ENCODE data around the gene SRPRB. TPM values are rescaled to one million over a fixed set of nuclear protein-coding genes. Genes with fewer than 3 reads are reported as not detected.
A peak's percentile ranks its signal among the peaks of the same experiment; 100 is the strongest.

Gene SRPRB
- total RNA-seq, 2 experiments from 2014 or later = 45.9 to 49.6 TPM

DNA sequence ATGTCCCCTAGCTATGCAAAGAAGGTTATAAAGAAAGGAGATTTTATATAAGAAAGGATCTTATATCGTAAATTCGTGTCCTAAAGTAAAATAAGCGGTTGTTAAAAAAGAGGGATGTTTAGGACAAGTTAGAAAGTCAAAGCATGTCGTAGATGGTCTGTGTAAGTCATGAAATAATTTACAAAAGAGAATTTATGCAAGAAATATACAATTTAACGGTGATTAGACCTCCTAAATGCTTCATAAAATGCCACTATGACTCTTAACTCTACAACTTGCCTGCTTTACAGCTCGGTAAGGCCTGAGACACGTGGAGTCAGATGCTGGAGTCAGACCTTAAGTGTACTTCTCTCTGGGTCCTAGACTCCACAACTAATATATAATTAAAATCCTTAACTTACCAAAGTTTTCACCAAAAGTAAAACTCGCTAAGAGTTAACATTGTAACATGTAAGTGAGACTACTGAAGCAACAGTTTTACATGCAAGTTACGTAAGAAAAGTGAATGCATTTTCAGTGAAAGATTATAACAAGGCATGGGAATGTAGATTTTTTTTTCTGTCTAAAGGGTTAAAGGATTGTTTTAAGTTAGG lies 13.3 kb upstream of the SRPRB start:
- H3K9me3 Mint-ChIP-seq = peaks cover 25% of the 10 kb centered on the region
- POLR2A ChIA-PET = no interaction called here
- H3K27ac Mint-ChIP-seq = no peak overlapping the region

DNA sequence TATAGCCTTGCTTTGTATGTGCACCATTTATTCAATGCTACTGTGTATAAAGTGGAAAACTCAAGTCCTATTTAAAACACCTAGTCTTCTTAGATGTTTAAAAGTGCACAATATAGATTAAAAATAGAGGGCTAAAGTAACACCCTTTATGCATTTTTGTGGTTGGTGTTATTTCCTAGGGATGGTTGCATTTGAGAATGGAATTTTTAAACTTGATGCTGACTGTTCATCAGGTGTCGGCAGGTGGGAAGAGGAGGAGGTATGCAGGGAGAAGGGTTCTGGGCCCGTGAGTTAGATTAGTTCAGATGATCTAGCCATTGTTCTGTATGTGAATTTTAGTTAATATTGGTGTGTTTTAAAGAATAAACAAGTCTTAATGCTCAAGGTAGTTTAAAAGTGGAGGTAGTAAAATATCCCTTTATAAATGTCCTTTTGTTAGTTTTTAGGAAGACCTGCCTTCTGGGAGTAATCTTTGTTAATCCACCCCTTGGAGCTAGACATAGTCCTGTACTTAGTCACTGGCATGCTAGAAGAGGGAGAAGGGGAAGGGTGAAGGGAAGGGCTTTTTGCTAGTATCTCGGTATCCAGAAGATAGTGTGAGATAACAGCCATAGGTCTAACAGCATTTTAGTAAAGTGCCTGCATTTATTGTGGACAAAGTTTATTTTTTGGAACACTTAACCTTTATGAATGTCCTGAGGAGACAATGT lies 8.1 kb upstream of the SRPRB start:
- CTCF ChIA-PET = interaction anchor here (0.6 kb wide), 1 partner anchor 301 kb away, joined by 3 read pairs; no protein-coding TSS in a partner anchor
- Mint-ChIP-seq H3K4me1 (no peaks in the 10 kb centered on the region), H3K9me3 (peaks cover 8% of the 10 kb centered on the region), H3K36me3 (ENCODE audit: low read depth) (no peaks in the 10 kb centered on the region), H3K27ac (no peak overlapping the region), H3K4me3 (no peak overlapping the region), H3K27me3 (peaks cover 22% of the 10 kb centered on the region)
- no peak for DNase-seq
- POLR2A ChIA-PET = no interaction called here

More for the DNA sequence above, 13.3 kb upstream of the SRPRB start:
- no peak for DNase-seq
- Mint-ChIP-seq H3K36me3 (ENCODE audit: low read depth) (no peaks in the 10 kb centered on the region), H3K27me3 (peaks cover 14% of the 10 kb centered on the region), H3K4me3 (no peak overlapping the region), H3K4me1 (no peaks in the 10 kb centered on the region)
- CTCF ChIA-PET = no interaction called here

DNA sequence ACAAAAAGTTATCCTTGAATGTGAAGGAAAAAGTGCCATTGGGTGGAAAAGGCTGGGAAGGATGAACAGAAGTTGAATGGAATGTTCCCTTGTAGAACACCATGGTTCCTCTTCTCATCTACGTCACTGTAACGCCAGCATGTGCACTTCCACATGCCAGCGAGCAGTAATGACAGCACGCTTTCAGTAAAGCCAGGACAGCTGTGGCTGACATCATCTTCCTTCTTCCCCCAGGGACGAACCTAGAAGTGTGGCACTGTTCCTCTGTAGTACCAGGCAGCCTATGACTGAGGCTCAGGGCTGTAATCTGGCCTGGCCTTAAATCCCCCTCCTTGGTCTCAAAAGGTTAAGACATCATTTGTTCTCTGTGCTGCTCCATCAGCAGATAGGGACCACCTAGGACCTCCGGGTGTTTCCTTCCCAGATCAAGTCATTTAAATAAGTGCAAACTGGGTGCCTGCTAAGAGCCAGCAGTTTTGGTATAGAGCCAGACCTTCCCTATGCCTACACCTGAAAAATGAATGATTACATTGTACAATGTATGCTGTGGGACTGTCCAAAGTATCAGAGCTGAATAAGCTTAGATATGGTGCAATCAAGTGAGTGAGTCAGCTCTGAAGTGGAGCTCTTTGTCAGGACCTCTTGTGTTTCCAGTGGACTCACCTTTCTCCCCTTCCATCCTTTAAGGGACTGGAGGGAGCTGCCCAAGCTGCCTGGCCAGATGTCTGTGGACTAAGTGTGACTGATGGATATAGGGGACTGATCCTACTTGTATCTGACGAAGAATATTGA lies 5.6 kb upstream of the SRPRB start:
- DNase-seq = no peak
- ChIA-PET CTCF (no interaction called here), POLR2A (no interaction called here)
- Mint-ChIP-seq H3K27ac (no peak overlapping the region), H3K27me3 (peaks cover 21% of the 10 kb centered on the region), H3K36me3 (ENCODE audit: low read depth) (no peaks in the 10 kb centered on the region), H3K9me3 (no peaks in the 10 kb centered on the region), H3K4me3 (no peak overlapping the region), H3K4me1 (peaks cover 2% of the 10 kb centered on the region)

DNA sequence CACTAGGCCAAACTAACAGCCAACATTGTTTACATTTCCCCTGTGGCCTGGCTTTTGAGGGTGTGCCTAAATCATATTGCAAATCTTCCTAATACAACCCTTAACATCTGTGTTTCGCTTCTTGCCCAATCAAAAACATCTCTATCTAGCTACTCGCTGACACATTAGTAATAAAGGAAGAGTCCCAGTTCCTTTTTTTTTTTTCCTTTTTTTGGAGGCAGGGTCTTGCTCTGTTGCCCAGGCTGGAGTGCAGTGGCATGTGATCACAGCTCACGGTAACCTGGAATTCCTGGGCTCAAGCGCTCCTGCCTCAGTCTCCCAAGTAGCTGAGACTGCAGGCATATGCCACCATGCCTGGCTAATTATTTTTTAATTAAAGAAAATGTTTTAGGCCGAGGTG lies 2.1 kb upstream of the SRPRB start:
- peaks cover 9% of the 10 kb centered on the region for H3K27me3 Mint-ChIP-seq
- H3K36me3 Mint-ChIP-seq (ENCODE audit: low read depth) = peaks cover 11% of the 10 kb centered on the region
- POLR2A ChIA-PET = no interaction called here

DNA sequence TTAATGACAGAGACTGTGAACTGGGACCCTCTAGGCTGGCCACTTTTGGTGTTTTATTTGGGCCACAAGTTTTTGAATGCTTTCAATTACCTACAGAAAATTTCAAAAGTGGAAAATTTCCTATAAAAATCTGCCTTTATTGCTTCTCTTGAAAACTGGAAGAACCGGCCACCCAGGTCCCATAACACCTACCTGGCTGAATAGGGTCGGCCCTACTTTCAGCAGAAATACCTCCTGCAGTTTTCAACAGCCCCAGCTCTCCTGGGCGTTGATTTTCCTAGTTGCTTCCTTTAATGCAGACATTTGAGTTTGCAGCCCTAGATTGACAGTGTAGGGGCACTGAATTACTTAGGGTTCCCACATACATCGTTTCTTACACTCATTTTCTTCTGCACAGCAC lies 719 bp upstream of the SRPRB start:
- H3K27ac Mint-ChIP-seq = peak overlapping the region; percentile 95
- POLR2A ChIA-PET = no interaction called here

More for the DNA sequence above, 2.1 kb upstream of the SRPRB start:
- Mint-ChIP-seq H3K4me3 (no peak overlapping the region), H3K4me1 (peaks cover 26% of the 10 kb centered on the region), H3K9me3 (no peaks in the 10 kb centered on the region), H3K27ac (no peak overlapping the region)
- DNase-seq = no peak
- CTCF ChIA-PET = interaction anchor here (0.6 to 0.7 kb wide), 3 partner anchors 144 to 445 kb away, joined by 3 to 4 read pairs (median 4); no protein-coding TSS in a partner anchor

DNA sequence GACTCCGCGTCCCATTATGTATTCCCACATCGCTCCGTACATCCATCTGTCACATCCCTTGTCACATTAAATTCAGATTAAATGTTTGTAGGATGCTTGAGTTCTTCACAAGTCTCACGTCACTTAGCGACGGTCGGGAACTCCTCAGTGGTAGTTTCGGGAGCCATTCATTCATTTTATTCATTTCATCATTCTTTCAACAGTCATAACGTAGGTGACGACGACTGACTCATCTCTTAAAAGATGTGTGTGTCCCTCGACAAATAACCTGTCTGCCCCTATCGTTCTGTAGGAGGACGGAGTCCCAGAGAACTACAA lies 272 bp upstream of the SRPRB start:
- ChIA-PET CTCF (no interaction called here), POLR2A (no interaction called here)
- Mint-ChIP-seq H3K4me3 (peak overlapping the region; percentile 96), H3K27me3 (peaks cover 7% of the 10 kb centered on the region), H3K36me3 (ENCODE audit: low read depth) (peaks cover 17% of the 10 kb centered on the region), H3K4me1 (peaks cover 31% of the 10 kb centered on the region), H3K9me3 (no peaks in the 10 kb centered on the region), H3K27ac (peak overlapping the region; percentile 95)
- no peak for DNase-seq

More for the DNA sequence above, 719 bp upstream of the SRPRB start:
- CTCF ChIA-PET = no interaction called here
- no peak for DNase-seq
- Mint-ChIP-seq H3K4me1 (peaks cover 31% of the 10 kb centered on the region), H3K9me3 (no peaks in the 10 kb centered on the region), H3K4me3 (peak overlapping the region; percentile 96), H3K27me3 (peaks cover 7% of the 10 kb centered on the region), H3K36me3 (ENCODE audit: low read depth) (peaks cover 17% of the 10 kb centered on the region)

DNA sequence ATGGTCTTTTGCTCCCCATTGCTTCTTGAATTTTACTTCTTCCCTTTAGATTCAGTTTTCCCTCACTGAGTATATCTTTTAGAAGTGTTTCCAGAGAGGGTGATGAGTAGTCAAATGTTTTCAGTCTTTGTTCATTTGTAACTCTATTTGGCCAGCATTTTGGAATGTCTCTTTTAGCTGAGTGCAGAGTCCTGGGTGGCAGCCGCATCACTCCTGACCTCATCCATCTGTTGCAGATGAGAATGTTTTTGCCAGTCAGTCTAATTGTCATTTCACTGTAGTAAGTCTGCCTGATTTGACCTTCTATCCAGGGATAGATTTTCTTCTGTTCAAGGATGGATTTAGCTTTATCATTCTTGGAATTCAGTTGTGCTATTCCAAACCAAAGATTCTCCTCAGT lies 7.3 kb downstream of the SRPRB start:
- Mint-ChIP-seq H3K36me3 (ENCODE audit: low read depth) (peaks cover 43% of the 10 kb centered on the region), H3K27me3 (no peaks in the 10 kb centered on the region), H3K4me3 (no peak overlapping the region), H3K4me1 (peaks cover 17% of the 10 kb centered on the region), H3K9me3 (no peaks in the 10 kb centered on the region), H3K27ac (no peak overlapping the region)
- no peak for DNase-seq
- ChIA-PET CTCF (no interaction called here), POLR2A (no interaction called here)

DNA sequence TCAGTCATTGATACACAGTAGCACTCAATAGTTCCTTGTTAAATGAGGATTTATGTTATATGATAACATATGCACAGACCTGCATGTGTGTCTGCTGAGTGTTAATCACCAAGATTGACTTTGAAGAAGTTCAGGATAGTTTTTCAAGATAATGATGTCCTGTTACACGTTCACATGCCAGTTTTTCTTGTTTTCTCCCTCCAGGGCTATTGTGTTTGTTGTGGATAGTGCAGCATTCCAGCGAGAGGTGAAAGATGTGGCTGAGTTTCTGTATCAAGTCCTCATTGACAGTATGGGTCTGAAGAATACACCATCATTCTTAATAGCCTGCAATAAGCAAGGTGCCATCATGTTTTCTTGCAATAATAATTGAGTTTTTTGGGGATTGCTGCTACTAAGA lies 9.8 kb downstream of the SRPRB start:
- POLR2A ChIA-PET = no interaction called here
- Mint-ChIP-seq H3K4me3 (no peak overlapping the region), H3K4me1 (peaks cover 7% of the 10 kb centered on the region), H3K36me3 (ENCODE audit: low read depth) (peaks cover 45% of the 10 kb centered on the region), H3K27me3 (no peaks in the 10 kb centered on the region), H3K27ac (no peak overlapping the region), H3K9me3 (no peaks in the 10 kb centered on the region)
- no peak for DNase-seq
- CTCF ChIA-PET = no interaction called here

DNA sequence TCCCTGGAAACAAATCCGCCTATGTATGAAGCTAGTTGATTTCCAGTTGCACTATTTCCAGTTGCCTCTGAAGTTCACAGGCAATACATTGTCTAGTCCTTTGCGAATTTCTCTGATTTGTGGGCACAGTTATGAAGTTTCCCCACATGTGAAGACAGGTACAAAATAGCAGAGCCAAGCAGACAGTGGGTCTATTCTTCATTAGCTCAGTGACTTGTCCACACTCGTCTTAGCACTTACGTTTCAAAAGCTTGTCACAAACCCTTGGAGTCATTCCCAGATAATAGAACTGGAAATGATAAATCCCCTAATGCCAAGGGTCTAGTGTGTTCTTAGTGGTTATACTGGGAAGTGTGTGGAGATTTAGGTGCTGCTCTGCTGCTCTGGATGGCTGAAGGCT lies 14.5 kb downstream of the SRPRB start:
- Mint-ChIP-seq H3K27me3 (no peaks in the 10 kb centered on the region), H3K36me3 (ENCODE audit: low read depth) (peaks cover 53% of the 10 kb centered on the region), H3K4me3 (no peak overlapping the region), H3K9me3 (no peaks in the 10 kb centered on the region), H3K4me1 (no peaks in the 10 kb centered on the region), H3K27ac (no peak overlapping the region)
- CTCF ChIA-PET = interaction anchor here (0.6 to 1.0 kb wide), 3 partner anchors 9 to 770 kb away, joined by 3 to 4 read pairs (median 3); no protein-coding TSS in a partner anchor
- POLR2A ChIA-PET = no interaction called here
- no peak for DNase-seq

DNA sequence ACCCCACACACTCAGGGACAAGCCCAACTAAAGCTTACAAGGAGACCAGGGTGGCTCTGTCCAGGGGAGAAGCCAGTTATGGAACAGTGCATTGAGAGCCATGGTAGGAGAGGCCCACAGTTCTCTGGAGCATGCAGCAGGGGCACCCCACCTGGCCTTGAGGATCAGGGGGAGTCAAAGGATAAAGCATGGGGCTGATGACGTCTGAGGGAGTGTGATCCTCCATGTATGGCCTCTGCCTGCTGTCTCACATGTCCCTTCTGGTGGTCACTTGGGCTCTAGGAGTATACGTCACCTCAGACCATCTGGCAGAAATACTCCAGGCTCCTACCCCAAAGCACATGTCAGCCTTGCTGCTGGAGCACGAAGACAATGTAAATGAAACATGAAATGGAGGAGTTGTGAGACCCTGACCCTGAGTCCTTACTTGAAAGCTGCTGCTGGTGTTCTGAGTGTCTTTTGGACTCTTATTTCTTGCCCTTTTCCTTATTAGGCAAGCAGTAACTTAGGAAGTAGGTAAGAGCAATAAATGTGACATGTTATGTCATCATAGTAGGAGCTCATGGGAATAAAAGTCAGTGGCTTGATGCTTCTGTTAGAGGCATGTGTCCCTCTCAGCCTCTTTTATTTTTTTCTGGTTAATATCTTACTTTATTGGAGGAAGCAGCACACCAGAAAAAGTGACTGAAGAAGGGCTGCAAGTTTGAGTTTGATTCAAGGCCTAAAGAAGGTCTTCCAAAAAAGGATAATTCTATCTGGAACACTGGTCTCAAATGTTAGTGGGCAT lies 15.5 kb downstream of the SRPRB start:
- DNase-seq = no peak
- no peaks in the 10 kb centered on the region for H3K4me1 Mint-ChIP-seq
- H3K9me3 Mint-ChIP-seq = no peaks in the 10 kb centered on the region
- H3K36me3 Mint-ChIP-seq (ENCODE audit: low read depth) = peaks cover 55% of the 10 kb centered on the region
- POLR2A ChIA-PET = no interaction called here
- no peaks in the 10 kb centered on the region for H3K27me3 Mint-ChIP-seq
- peak overlapping the region; percentile 56 for H3K27ac Mint-ChIP-seq
- H3K4me3 Mint-ChIP-seq = no peak overlapping the region
- CTCF ChIA-PET = no interaction called here

DNA sequence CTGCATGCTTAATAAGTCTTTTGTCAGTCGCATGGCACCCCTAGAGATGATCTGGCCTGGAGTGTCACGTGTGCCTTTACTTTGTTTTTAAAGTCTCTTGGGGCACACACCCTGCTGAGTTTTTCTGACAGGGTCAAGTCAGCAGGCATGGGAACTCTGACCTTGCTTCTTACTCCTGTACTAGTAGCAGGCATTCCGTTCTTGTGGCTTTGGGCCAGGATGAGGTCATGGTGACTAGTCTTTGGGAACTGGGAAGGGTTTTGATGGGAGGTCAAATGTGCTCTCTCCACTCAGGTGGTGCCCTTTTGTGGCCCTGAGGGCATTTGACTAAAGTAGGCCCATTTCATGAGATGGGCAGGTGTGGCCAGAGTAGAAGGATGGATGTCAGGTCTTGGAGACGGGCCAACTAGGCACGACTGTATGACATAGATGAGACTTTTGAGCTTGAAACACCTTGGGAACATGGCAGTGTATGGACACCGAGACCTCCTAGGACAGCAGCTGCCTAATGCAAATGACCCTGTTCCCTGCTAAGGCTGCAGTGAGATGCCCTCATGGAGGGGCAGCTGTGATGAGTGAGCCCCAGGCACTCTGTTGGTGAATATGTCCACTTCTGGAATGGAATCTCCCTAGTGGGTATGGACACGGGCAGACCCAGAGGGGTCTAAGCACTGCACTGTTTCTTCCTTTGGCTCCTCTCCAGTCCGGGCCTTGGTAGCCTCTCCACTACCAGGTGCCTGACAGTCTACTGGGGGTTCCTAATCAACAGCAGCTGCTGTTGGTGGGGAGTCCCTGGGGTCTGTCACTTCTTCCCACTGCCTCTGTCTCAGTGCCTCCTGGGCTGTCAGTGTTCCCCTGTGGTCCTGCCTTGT lies 16.4 kb downstream of the SRPRB start:
- H3K27me3 Mint-ChIP-seq = no peaks in the 10 kb centered on the region
- H3K4me1 Mint-ChIP-seq = no peaks in the 10 kb centered on the region
- ChIA-PET CTCF (no interaction called here), POLR2A (no interaction called here)
- H3K36me3 Mint-ChIP-seq (ENCODE audit: low read depth) = peaks cover 57% of the 10 kb centered on the region
- H3K9me3 Mint-ChIP-seq = no peaks in the 10 kb centered on the region
- H3K27ac Mint-ChIP-seq = no peak overlapping the region
- no peak overlapping the region for H3K4me3 Mint-ChIP-seq
- no peak for DNase-seq

DNA sequence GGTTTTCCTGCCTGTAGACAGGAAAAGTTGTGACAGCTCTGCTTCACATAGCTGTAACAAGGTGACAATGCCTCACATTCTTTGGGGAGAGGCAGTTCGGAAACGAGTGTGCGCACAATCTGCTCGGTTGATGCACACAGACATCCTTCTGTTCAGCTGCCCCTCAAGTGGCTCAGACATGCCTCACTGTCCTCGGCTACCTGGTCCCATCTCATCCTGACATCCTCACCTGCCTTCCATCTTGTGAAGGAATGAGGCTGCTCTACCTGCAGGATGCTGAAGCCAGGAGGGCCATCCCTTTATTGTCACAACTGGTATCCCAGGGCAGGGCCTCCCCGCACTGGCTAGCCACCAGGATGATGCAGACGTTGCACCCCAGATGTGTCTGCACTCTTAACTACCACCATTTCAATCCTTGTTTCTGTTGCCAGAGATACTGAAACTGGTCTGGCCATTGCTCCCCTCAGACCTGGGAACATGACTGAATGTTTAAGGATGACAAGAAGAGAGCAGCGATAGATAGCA lies 19.4 kb downstream of the SRPRB start:
- no peaks in the 10 kb centered on the region for H3K9me3 Mint-ChIP-seq
- H3K27ac Mint-ChIP-seq = no peak overlapping the region
- POLR2A ChIA-PET = no interaction called here
- no peak for DNase-seq
- H3K36me3 Mint-ChIP-seq (ENCODE audit: low read depth) = peaks cover 46% of the 10 kb centered on the region
- CTCF ChIA-PET = no interaction called here
- no peaks in the 10 kb centered on the region for H3K4me1 Mint-ChIP-seq
- no peaks in the 10 kb centered on the region for H3K27me3 Mint-ChIP-seq
- no peak overlapping the region for H3K4me3 Mint-ChIP-seq
